GM21367 (cell line): ENCODE measurements around the gene ATP5F1D.
A peak's percentile ranks its signal among the peaks of the same experiment; 100 is the strongest.

Experiments
- ATAC-seq: cut with Tn5 transposase; IDR thresholded peaks from one replicate; pipeline ENCODE4 v1.9.1; 2021; ENCODE audit not compliant: unreplicated experiment

ATP5F1D gene

DNA sequence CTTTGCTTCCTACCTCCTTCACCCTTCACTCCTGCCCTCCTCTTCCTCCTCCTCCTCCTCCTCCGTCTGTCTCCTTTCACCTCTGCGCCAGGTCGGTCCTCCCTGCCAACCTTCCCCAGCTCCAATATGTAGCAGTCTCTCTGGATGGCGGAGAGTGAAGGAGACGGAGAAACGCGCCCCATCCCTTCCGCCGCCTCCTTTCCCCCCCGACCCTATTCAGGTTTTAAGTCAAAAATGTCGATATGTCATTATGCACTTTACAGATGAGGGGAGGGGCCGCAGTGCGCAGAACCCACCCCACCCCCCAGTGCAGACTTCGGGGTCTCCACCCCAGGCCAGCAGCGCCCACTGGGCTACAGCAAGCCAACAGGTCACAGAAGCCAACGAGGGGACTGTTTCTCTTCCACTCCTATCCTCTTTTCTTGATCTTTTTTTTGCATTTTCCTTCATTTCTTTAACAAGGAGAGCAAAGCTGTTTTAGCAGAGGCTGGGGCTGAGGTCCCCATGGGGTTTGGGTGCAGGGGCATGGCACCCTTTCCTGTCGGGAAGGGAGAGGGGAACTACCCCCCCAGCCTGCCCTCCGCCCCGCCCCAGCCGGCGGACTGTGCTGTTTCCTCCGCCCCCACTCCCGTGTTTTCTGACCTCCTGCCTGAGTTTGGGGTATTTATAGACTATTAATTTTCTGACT lies 16.1 kb downstream of the ATP5F1D start:
- ATAC-seq, result no peak

GRCh38 chr19:1258163-1258492 lies 16.6 kb downstream of the ATP5F1D start:
- no peak for ATAC-seq

GRCh38 chr19:1258707-1259205 lies 17.2 kb downstream of the ATP5F1D start:
- ATAC-seq, result no peak

- no peak for ATAC-seq
Measured at GRCh38 chr19:1259206-1259875, 17.8 kb downstream of the ATP5F1D start.

GRCh38 chr19:1259876-1260748 lies 18.6 kb downstream of the ATP5F1D start:
- no peak for ATAC-seq

DNA sequence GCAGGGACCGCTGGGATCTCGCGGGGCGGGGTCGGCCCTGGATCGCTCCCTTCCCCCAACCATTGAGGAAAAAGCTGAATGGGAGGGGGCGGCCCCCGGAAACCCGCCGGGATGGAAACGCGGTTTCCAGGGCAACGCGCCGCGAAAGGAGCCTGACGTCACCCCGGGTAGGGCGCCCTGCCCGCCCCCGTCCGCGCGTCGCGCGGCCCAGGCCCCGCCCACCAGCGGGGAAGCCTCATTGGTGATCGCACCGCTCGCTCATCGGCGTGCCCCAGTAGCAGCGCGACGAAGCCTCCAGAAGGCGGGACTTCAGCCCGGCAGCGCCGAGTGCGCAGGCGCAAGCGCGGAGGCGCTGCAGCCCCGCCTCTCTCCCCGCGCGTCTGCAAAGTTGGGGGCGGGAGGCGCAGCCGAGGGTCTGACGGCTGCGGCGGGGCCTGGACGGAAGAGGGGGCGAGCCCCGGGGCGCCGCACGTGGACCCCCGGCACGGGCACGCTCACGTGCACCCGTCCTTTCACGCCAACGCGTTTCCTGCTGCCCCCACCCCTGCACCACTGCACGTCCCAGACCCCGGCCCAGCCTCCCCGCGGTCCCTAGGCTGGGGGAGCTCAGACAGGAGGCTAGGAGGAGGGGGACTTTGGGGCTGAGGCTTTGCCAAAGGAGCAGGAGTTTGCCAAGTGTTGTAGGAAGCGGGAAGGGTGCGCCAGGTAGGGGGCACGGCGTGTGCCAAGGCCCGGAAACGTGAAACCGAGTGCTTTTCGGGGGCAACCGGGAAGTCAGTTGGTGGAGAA lies 19.4 kb downstream of the ATP5F1D start:
- peak; percentile 39 for ATAC-seq

DNA sequence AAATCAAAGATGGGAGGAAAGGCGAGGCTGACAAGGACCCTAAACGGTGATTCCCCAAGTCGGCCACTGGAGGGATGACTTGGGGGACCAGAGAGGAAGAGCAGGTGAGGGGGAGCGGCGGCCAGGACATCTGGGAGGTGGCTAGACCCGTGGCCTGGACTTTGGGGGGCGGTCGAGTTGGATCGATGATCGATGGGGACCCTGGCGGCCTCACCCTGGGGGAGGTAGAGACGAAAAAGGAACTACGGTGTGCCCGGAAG lies 19.9 kb downstream of the ATP5F1D start:
- ATAC-seq, result no peak

- ATAC-seq, result no peak
Measured at GRCh38 chr19:1261798-1262622, 20.5 kb downstream of the ATP5F1D start.

- ATAC-seq, result no peak
Measured at GRCh38 chr19:1262623-1263123, 21.1 kb downstream of the ATP5F1D start.

DNA sequence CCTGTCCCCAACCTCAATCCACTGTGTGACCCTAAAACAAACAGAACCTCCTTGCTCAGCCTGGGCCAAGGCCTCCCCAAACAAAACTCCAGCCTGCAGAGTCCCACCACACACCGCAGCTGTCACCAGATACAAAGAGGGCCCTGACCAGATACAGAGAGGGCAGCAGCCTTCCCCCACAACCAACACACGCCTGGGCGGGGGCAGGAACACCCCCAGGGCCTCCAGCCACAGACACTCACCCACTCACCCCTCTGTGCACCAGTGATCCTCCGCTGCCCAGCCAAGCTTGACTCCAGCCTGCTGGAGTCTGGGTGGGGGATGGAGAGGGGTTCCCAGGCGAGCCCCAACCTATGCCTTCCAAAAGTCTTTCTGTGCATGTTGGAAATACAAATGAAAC lies 21.6 kb downstream of the ATP5F1D start:
- no peak for ATAC-seq

GRCh38 chr19:1264801-1265614 lies 23.5 kb downstream of the ATP5F1D start:
- ATAC-seq, result no peak

- no peak for ATAC-seq
Measured at GRCh38 chr19:1265615-1266128, 24.1 kb downstream of the ATP5F1D start.

DNA sequence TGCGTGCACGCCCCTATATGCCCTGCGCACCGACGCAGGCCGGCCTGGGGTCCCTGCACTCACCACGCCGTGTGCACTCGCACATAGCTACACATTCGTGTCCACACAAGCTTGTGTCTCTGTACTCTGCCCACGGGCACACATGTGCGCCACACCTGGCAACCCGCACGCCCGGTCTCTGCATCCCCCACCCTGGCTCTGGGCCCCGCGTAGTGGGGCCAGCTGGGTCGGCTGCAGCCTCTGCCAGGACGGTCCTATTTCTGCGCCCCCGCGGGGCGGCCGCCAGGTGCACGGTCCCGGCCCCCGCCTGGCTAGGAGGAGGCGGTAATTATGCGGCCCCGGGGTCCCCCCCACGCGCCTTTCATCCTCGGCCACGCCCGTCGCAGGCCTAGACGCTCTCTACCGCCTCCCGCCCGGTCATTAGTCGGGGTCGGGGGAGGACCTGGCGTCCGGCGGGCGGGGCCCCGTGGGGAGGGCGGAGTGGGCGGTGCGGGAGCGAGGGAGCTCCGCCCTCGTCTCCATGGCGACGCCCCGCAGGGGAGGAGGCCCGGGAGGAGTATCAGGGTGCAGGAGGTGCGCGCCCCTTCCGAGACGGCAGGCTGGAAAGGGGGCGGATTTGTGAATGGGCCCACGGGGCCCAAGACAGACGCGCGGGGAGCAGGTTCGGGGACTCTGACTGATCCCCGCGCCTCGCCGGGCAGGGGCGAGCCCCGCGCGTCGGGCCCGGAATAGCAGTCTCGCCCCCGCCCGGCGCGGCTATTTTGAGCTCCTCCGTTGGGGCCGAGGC lies 24.8 kb downstream of the ATP5F1D start:
- ATAC-seq, result no peak

GRCh38 chr19:1266916-1267476 lies 25.4 kb downstream of the ATP5F1D start:
- ATAC-seq, result no peak

GRCh38 chr19:1267477-1268225 lies 26.1 kb downstream of the ATP5F1D start:
- no peak for ATAC-seq

GRCh38 chr19:1268226-1269064 lies 26.9 kb downstream of the ATP5F1D start:
- ATAC-seq, result no peak
